ENCODE measurements around the gene PXK. TPM values are rescaled to one million over a fixed set of nuclear protein-coding genes. Genes with fewer than 3 reads are reported as not detected.

PXK gene
- total and polyA plus RNA-seq, 10 of the 15 experiments (the other 5 are each of a cell fraction or from before 2014, with no cell fraction given), result 8.4 to 38.0 (median 27.6) TPM

DNA sequence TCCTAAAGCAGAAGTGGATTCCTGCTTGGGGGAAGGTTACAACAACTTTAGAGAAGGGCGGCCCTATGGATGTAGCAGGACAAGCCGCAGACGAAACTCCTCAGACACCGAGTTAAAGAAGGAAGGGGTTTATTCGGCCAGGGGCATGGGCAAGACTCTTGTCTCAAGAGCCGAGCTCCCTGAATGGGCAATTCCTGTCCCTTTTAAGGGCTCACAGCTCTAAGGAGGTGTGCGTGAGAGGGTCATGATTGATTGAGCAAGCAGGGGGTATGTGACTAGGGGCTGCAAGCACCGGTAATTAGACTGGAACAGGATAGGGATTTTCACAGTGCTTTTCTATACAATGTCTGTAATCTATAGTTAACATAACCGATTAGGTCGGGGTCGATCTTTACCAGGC, 101.8 kb downstream of the PXK start:
- no peaks in the 10 kb centered on the region for H3K27me3 ChIP-seq (replicated peaks in 1 of 2; ENCODE audit: control insufficient read depth in 2 of 2, insufficient read depth in 2 of 2, low read length in 1 of 2)
- no peak overlapping the region for H3K27ac ChIP-seq (ENCODE audit: control insufficient read depth, insufficient read depth)
- peaks cover 6% of the 10 kb centered on the region for H3K79me2 ChIP-seq (ENCODE audit: control insufficient read depth, insufficient read depth, low read length)
- H2AFZ ChIP-seq (ENCODE audit: control insufficient read depth, low read depth, low read length), result no peak overlapping the region
- peaks cover 9% of the 10 kb centered on the region for H3K4me1 ChIP-seq (ENCODE audit: control insufficient read depth, insufficient read depth, low read length)
- no peak overlapping the region for H3K4me3 ChIP-seq
- ATAC-seq (no peak), DNase-seq (ENCODE audit: low read depth, low spot score) (no peak), FAIRE-seq (no peak)
- TF ChIP-seq HDAC6 (IDR thresholded peaks at IDR 0.05; ENCODE audit: unreplicated experiment) (no peak), YBX1 (IDR thresholded peaks at IDR 0.05) (no peak), HDGF (IDR thresholded peaks at IDR 0.05) (no peak)
- TF ChIP-seq, protein P1, sequence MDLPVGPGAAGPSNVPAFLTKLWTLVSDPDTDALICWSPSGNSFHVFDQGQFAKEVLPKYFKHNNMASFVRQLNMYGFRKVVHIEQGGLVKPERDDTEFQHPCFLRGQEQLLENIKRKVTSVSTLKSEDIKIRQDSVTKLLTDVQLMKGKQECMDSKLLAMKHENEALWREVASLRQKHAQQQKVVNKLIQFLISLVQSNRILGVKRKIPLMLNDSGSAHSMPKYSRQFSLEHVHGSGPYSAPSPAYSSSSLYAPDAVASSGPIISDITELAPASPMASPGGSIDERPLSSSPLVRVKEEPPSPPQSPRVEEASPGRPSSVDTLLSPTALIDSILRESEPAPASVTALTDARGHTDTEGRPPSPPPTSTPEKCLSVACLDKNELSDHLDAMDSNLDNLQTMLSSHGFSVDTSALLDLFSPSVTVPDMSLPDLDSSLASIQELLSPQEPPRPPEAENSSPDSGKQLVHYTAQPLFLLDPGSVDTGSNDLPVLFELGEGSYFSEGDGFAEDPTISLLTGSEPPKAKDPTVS (IDR thresholded peaks at IDR 0.05; ENCODE audit: low read depth, low read length), result no peak
- TF ChIP-seq, protein P2, sequence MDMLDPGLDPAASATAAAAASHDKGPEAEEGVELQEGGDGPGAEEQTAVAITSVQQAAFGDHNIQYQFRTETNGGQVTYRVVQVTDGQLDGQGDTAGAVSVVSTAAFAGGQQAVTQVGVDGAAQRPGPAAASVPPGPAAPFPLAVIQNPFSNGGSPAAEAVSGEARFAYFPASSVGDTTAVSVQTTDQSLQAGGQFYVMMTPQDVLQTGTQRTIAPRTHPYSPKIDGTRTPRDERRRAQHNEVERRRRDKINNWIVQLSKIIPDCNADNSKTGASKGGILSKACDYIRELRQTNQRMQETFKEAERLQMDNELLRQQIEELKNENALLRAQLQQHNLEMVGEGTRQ (IDR thresholded peaks at IDR 0.05; ENCODE audit: borderline replicate concordance, low read depth, low read length), result no peak
- no peaks in the 10 kb centered on the region for H3K9me3 ChIP-seq (replicated peaks; ENCODE audit: control insufficient read depth, insufficient read depth, low read length)
- H3K4me2 ChIP-seq (ENCODE audit: control insufficient read depth, insufficient read depth), result peak overlapping the region; percentile 61
- CTCF ChIA-PET, result interaction anchor here (0.8 to 2.3 kb wide), 6 partner anchors 14 to 216 kb away, joined by 3 to 7 read pairs (median 3); no protein-coding TSS in a partner anchor
- whole genome bisulfite sequencing (ENCODE audit: insufficient coverage, insufficient replicate concordance, low lambda C conversion rate, missing lambda C conversion rate), result 96% methylated on average over 11 of the region's 11 CpGs
- BruUV-seq (replicated peaks), result no TSS peak
- H3K9ac ChIP-seq (ENCODE audit: control insufficient read depth, insufficient read depth, low read length), result no peak overlapping the region
- POLR2A ChIA-PET, result no interaction called here
- SMC1A ChIA-PET (ENCODE audit: uncharacterized antibody, unreplicated experiment), result interaction anchor here (1.0 to 2.9 kb wide), 4 partner anchors 14 to 128 kb away, joined by 3 to 15 read pairs (median 6); partner anchors contain the start of genes HTD2 and RPP14
- H3K36me3 ChIP-seq (ENCODE audit: control insufficient read depth in 2 of 2, insufficient read depth in 2 of 2, low read length in 1 of 2), result no peaks in the 10 kb centered on the region; a peak in 1 of 4 replicates
- no peaks in the 10 kb centered on the region for H4K20me1 ChIP-seq (ENCODE audit: control insufficient read depth, insufficient read depth)
- intact Hi-C loops (cut with micrococcal nuclease; ENCODE audit: unreplicated experiment) (loop anchor here (5.0 kb wide), 1 partner anchor 98 kb away; no protein-coding TSS in a partner anchor), in situ Hi-C loops (cut with MboI) (no loop called here)
- RAD21 ChIA-PET (ENCODE audit: unreplicated experiment), result interaction anchor here (0.8 to 1.0 kb wide), 2 partner anchors 19 to 128 kb away, joined by 3 to 4 read pairs; partner anchors contain the start of genes HTD2 and RPP14
